SK-N-SH (cell line): ENCODE data around the gene UST. TPM values are rescaled to one million over a fixed set of nuclear protein-coding genes. Genes with fewer than 3 reads are reported as not detected.

ENCODE experiments used
- CTCF ChIA-PET: fragments of 300-600, 350-600 bp; formaldehyde crosslinking; extraction: SDS; loops from one replicate; lab custom pipeline; 2021; lab: Yijun Ruan, JAX
- POLR2A ChIA-PET: fragments of 350-600 bp; sonication (Branson Sonifier 250); formaldehyde crosslinking; extraction: SDS; loops from one replicate; lab custom pipeline; 2020; ENCODE audit warnings: antibody characterized with exemption, inconsistent platforms; lab: Yijun Ruan, JAX
- DNase-seq: peaks from one replicate; pipeline ENCODE4 v3.0.0; 2012
- H2AFZ ChIP-seq: fragments of 200-600 bp; sonication (generic); 2 replicates; pipeline ENCODE4 v1.8.1; 2016; ENCODE audit warnings: antibody characterized with exemption, mild to moderate bottlenecking, low read depth
- H3F3A ChIP-seq: fragments of 200-600 bp; sonication (generic); replicated peaks from 2 replicates; pipeline ENCODE3; 2016; ENCODE audit warnings: antibody characterized with exemption, mild to moderate bottlenecking; ENCODE audit not compliant: insufficient read depth
- H3K27ac ChIP-seq, 2 experiments: fragments of 200-500 bp in 1 of 2; fragments of 200-600 bp in 1 of 2; sonication (Bioruptor generic) in 1 of 2; sonication (generic), shearing (Covaris generic) in 1 of 2; 2 replicates each; pipeline versions ENCODE4 v1.5.1 to v1.6.1; 2014 to 2016; ENCODE audit warnings: low read depth in 2 of 2, inconsistent platforms in 1 of 2, low read length in 1 of 2, mild to moderate bottlenecking in 1 of 2, mixed read lengths in 1 of 2
- H3K27me3 ChIP-seq: fragments of 200-600 bp; sonication (generic), shearing (Covaris generic); 2 replicates; pipeline ENCODE4 v1.6.1; 2016; ENCODE audit warnings: mixed run types; ENCODE audit not compliant: insufficient read depth
- H3K36me3 ChIP-seq, 2 experiments: fragments of 200-500 bp in 1 of 2; fragments of 200-600 bp in 1 of 2; sonication (Bioruptor generic) in 1 of 2; sonication (generic) in 1 of 2; replicated peaks in 1 of 2; 2 replicates each; pipeline versions ENCODE3 to v1.5.1; 2014 to 2016; ENCODE audit warnings: low read length in 1 of 2, mild to moderate bottlenecking in 1 of 2; ENCODE audit not compliant: insufficient read depth in 2 of 2, control insufficient read depth in 1 of 2
- H3K4me1 ChIP-seq, 2 experiments: fragments of 200-500 bp in 1 of 2; fragments of 200-600 bp in 1 of 2; sonication (Bioruptor generic) in 1 of 2; sonication (generic), shearing (Covaris generic) in 1 of 2; 2 replicates each; pipeline versions ENCODE4 v1.5.1 to v1.6.1; 2014 to 2016; ENCODE audit warnings: low read depth in 1 of 2, low read length in 1 of 2, mixed run types in 1 of 2; ENCODE audit not compliant: insufficient read depth in 2 of 2, control insufficient read depth in 1 of 2
- H3K4me2 ChIP-seq: fragments of 200-600 bp; sonication (generic), shearing (Covaris generic); 2 replicates; pipeline ENCODE4 v1.6.1; 2017; ENCODE audit warnings: mixed run types
- H3K4me3 ChIP-seq, 2 experiments: fragments of 200-500 bp in 1 of 2; fragments of 200-600 bp in 1 of 2; sonication (Bioruptor generic) in 1 of 2; sonication (generic), shearing (Covaris generic) in 1 of 2; 2 replicates each; pipeline versions ENCODE4 v1.5.1 to v1.8.1; 2014 to 2016; ENCODE audit warnings: low read depth in 2 of 2, inconsistent platforms in 1 of 2, low read length in 1 of 2, mild to moderate bottlenecking in 1 of 2, mixed read lengths in 1 of 2, moderate library complexity in 1 of 2
- H3K79me2 ChIP-seq: fragments of 200-600 bp; sonication (generic); 2 replicates; pipeline ENCODE4 v1.8.1; 2017; ENCODE audit warnings: mild to moderate bottlenecking; ENCODE audit not compliant: insufficient read depth
- H3K9ac ChIP-seq: fragments of 200-600 bp; sonication (generic); 2 replicates; pipeline ENCODE4 v1.6.1; 2017; ENCODE audit warnings: mixed run types
- H3K9me2 ChIP-seq: fragments of 200-600 bp; sonication (generic); 2 replicates; pipeline ENCODE4 v1.6.1; 2017; ENCODE audit warnings: mixed run types
- H3K9me3 ChIP-seq: fragments of 200-600 bp; sonication (generic); 2 replicates; pipeline ENCODE4 v1.6.1; 2017; ENCODE audit warnings: mixed run types, mild to moderate bottlenecking, moderate library complexity
- H4K20me1 ChIP-seq: fragments of 200-600 bp; sonication (generic); 2 replicates; pipeline ENCODE4 v1.6.1; 2017; ENCODE audit warnings: mild to moderate bottlenecking, mixed run types; ENCODE audit not compliant: insufficient read depth
- ELF1 ChIP-seq: IDR thresholded peaks from 2 replicates; pipeline ENCODE4 v1.4.0; 2012
- EP300 ChIP-seq, 2 experiments: IDR thresholded peaks; 2 replicates each; pipeline versions ENCODE4 v1.4.0 to v1.6.1; 2012; ENCODE audit warnings: borderline replicate concordance in 1 of 2, low read depth in 1 of 2, low read length in 1 of 2
- EZH2phosphoT487 ChIP-seq: fragments of 200-600 bp; sonication (generic); IDR thresholded peaks from 2 replicates; pipeline ENCODE4 v1.6.1; 2017; ENCODE audit warnings: low read depth, mixed run types, mild to moderate bottlenecking, antibody characterized with exemption, moderate library complexity, borderline replicate concordance
- FOXM1 ChIP-seq: IDR thresholded peaks from 2 replicates; pipeline ENCODE4 v1.4.0; 2012; ENCODE audit warnings: low read depth, mild to moderate bottlenecking
- GATA2 ChIP-seq: sonication (generic); formaldehyde crosslinking; IDR thresholded peaks from 2 replicates; pipeline ENCODE4 v1.5.0; 2020; ENCODE audit warnings: mild to moderate bottlenecking, missing genetic modification reagents
- IRF3 ChIP-seq: fragments of 150-350 bp; IDR thresholded peaks from 2 replicates; pipeline ENCODE4 v1.6.1; 2016; ENCODE audit warnings: mild to moderate bottlenecking, low read depth, low read length
- JUND ChIP-seq: IDR thresholded peaks from 2 replicates; pipeline ENCODE4 v1.4.0; 2012
- MEF2A ChIP-seq: IDR thresholded peaks from 2 replicates; pipeline ENCODE4 v1.4.0; 2012; ENCODE audit warnings: low read depth, borderline replicate concordance
- PBX3 ChIP-seq: IDR thresholded peaks from 2 replicates; pipeline ENCODE4; 2012
- RCOR1 ChIP-seq: fragments of 150-350 bp; IDR thresholded peaks from 2 replicates; pipeline ENCODE4 v1.6.1; 2017; ENCODE audit warnings: antibody characterized with exemption, low read length
- RFX5 ChIP-seq: IDR thresholded peaks from 2 replicates; pipeline ENCODE4 v1.6.1; 2012; ENCODE audit warnings: mild to moderate bottlenecking, improper control_type of control experiment, low read length
- RXRA ChIP-seq: IDR thresholded peaks from 2 replicates; pipeline ENCODE4 v1.4.0; 2012; ENCODE audit warnings: low read depth, mild to moderate bottlenecking, borderline replicate concordance
- SMC3 ChIP-seq: IDR thresholded peaks from 2 replicates; pipeline ENCODE4 v1.6.1; 2012; ENCODE audit warnings: low read depth, low read length, improper control_type of control experiment
- TAF1 ChIP-seq: IDR thresholded peaks from 2 replicates; pipeline ENCODE4 v1.6.1; 2012; ENCODE audit warnings: low read depth, mild to moderate bottlenecking, low read length, moderate library complexity, borderline replicate concordance
- TEAD4 ChIP-seq: IDR thresholded peaks from 2 replicates; pipeline ENCODE4 v1.4.0; 2012; ENCODE audit warnings: mild to moderate bottlenecking, borderline replicate concordance; ENCODE audit not compliant: insufficient read depth
- YY1 ChIP-seq: IDR thresholded peaks from 2 replicates; pipeline ENCODE4 v1.4.0; 2012; ENCODE audit warnings: low read depth, mild to moderate bottlenecking
- WGBS: methylation state at CpG from one replicate; pipeline ENCODE4 v1.1.6; 2017; ENCODE audit warnings: low lambda C conversion rate; 5-methylcytosine and 5-hydroxymethylcytosine counted together
- polyA plus RNA-seq, 3 experiments: library from polyadenylated mRNA; depleted of rRNA; stranded (reverse); fragments of >200 nt; gene quantifications; 2 replicates each; pipeline ENCODE4 v1.2.3, GENCODE V29; 2012
- TF ChIP-seq, protein P1 (sequence below): IDR thresholded peaks from 2 replicates; pipeline ENCODE4 v1.4.0; 2012; ENCODE audit warnings: low read depth, borderline replicate concordance
- TF ChIP-seq, protein P2 (sequence below): fragments of 150-350 bp; IDR thresholded peaks from 2 replicates; pipeline ENCODE4 v1.6.1; 2017; ENCODE audit warnings: antibody characterized with exemption, low read length, low read depth, borderline replicate concordance

Gene UST
- polyA plus RNA-seq, 1 of the 3 experiments (the other 2 are of a cell fraction) = 1.7 TPM

DNA sequence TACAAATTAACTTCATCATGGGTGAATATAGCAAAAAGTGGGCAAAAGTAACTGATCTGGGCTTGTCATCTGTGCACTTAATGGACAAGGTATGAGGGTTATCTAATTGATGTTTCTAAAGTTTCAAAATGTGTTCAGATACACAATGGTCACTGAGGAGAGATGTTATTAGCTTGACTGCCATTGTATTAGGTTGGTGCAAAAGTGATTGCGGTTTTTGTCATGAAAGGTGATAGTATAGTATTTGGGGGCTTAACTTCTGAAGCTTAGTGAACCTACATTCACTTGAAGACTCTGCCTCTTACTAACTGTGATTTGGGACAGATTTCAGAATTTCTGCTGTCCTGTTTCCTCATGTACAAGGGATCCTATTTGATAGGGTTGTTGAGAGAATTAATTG, 159.6 kb downstream of the UST start:
- Histone ChIP-seq H3K4me3 (no peak overlapping the region), H3K9ac (no peak overlapping the region), H3K4me2 (no peak overlapping the region), H4K20me1 (no peaks in the 10 kb centered on the region), H3K9me3 (no peaks in the 10 kb centered on the region), H3K36me3 (no peaks in the 10 kb centered on the region), H3K9me2 (no peaks in the 10 kb centered on the region), H3F3A (no peaks in the 10 kb centered on the region), H3K4me1 (no peaks in the 10 kb centered on the region), H3K27me3 (peaks cover 15% of the 10 kb centered on the region; the same call in 1 of the 2 replicates), H3K79me2 (no peaks in the 10 kb centered on the region), H3K27ac (no peak overlapping the region), H2AFZ (no peak overlapping the region)
- DNase-seq = no peak
- TF ChIP-seq SMC3 (no peak), EZH2phosphoT487 (no peak), IRF3 (no peak), ELF1 (no peak), GATA2 (CRISPR knock-in tag) (no peak), RCOR1 (no peak)
- TF ChIP-seq, protein P1, sequence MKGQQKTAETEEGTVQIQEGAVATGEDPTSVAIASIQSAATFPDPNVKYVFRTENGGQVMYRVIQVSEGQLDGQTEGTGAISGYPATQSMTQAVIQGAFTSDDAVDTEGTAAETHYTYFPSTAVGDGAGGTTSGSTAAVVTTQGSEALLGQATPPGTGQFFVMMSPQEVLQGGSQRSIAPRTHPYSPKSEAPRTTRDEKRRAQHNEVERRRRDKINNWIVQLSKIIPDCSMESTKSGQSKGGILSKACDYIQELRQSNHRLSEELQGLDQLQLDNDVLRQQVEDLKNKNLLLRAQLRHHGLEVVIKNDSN = no peak
- ChIA-PET POLR2A (no interaction called here), CTCF (no interaction called here)
- WGBS = 0% methylated on average over 1 of the region's 1 CpG

GRCh38 chr6:148907573-148907972, 160.7 kb downstream of the UST start:
- no peak for DNase-seq
- Histone ChIP-seq H3K27me3 (peaks cover 15% of the 10 kb centered on the region; the same call in 1 of the 2 replicates), H3F3A (no peaks in the 10 kb centered on the region), H4K20me1 (no peaks in the 10 kb centered on the region), H3K4me1 (no peaks in the 10 kb centered on the region), H3K27ac (no peak overlapping the region), H3K9ac (no peak overlapping the region), H3K9me3 (no peaks in the 10 kb centered on the region), H3K36me3 (no peaks in the 10 kb centered on the region)
- POLR2A ChIA-PET = no interaction called here
- CTCF ChIA-PET = interaction anchor here (1.0 kb wide), 1 partner anchor 8 kb away, joined by 3 read pairs; no protein-coding TSS in a partner anchor
- WGBS = 28% methylated on average over 4 of the region's 4 CpGs
- TF ChIP-seq JUND (no peak), PBX3 (no peak), TAF1 (no peak), YY1 (no peak), MEF2A (no peak), RCOR1 (no peak), EZH2phosphoT487 (no peak), IRF3 (no peak), TEAD4 (no peak), FOXM1 (no peak), RXRA (no peak), EP300 (IDR thresholded peaks at IDR 0.05; ENCODE audit: borderline replicate concordance in 1 of 2, low read depth in 1 of 2, low read length in 1 of 2) (no peak), RFX5 (no peak)
- TF ChIP-seq, protein P2, sequence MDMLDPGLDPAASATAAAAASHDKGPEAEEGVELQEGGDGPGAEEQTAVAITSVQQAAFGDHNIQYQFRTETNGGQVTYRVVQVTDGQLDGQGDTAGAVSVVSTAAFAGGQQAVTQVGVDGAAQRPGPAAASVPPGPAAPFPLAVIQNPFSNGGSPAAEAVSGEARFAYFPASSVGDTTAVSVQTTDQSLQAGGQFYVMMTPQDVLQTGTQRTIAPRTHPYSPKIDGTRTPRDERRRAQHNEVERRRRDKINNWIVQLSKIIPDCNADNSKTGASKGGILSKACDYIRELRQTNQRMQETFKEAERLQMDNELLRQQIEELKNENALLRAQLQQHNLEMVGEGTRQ = no peak
- TF ChIP-seq, all 33 proteins: peak for 0
- H3K9me2 ChIP-seq = no peaks in the 10 kb centered on the region
- no peak overlapping the region for H3K4me3 ChIP-seq
- H3K4me2 ChIP-seq = no peak overlapping the region
- H3K79me2 ChIP-seq = no peaks in the 10 kb centered on the region
- H2AFZ ChIP-seq = no peak overlapping the region
